T-cell (primary cell): ENCODE data around the gene EPHB4. TPM values are rescaled to one million over a fixed set of nuclear protein-coding genes. Genes with fewer than 3 reads are reported as not detected.

Experiments used
- ATAC-seq, 4 experiments: fragments of 200-7000 bp in 3 of 4; fragments of 150-1000 bp in 1 of 4; cut with Tn5 transposase; replicated peaks in 1 of 4; 1 replicate in 3 of 4; 2 replicates in 1 of 4; pipeline ENCODE4 v1.10.0; 2021; ENCODE audit warnings: moderate library complexity in 3 of 4, mild to moderate bottlenecking in 2 of 4, moderate number of reproducible peaks in 1 of 4
- CTCF ChIA-PET, 2 donors: fragments of 300-600 bp; sonication (Branson Sonifier 250); formaldehyde crosslinking; loops; one replicate each; lab custom pipeline; 2022; ENCODE audit warnings: antibody characterized with exemption in 2 of 2; lab: Charles Lee
- POLR2A ChIA-PET, 2 donors: fragments of 300-600 bp; sonication (Branson Sonifier 250); formaldehyde crosslinking; loops; one replicate each; lab custom pipeline; 2022; ENCODE audit warnings: antibody characterized with exemption in 2 of 2; lab: Charles Lee
- DNase-seq, 35 experiments: peaks; one replicate each; pipeline versions ENCODE4 v3.0.0 to v3.0.0-alpha.2; 2013 to 2023
- H3K27ac ChIP-seq: one replicate; pipeline ENCODE4 v1.5.1; 2013; ENCODE audit warnings: low read length
- H3K27me3 ChIP-seq, 2 experiments: replicated peaks in 1 of 2; 1 replicate in 1 of 2; 2 replicates in 1 of 2; pipeline versions ENCODE4 v1.6.1 to v1.7.0; 2013; ENCODE audit warnings: low read length in 1 of 2, mixed read lengths in 1 of 2; ENCODE audit not compliant: control insufficient read depth in 2 of 2, insufficient read depth in 2 of 2; ENCODE audit errors: extremely low read depth in 1 of 2
- H3K36me3 ChIP-seq, 2 donors: 1 replicate in 1 of 2; 2 replicates in 1 of 2; pipeline versions ENCODE4 v1.6.1 to v1.7.0; 2013; ENCODE audit warnings: low read length in 1 of 2; ENCODE audit not compliant: control insufficient read depth in 2 of 2, insufficient read depth in 1 of 2; ENCODE audit errors: extremely low read depth in 1 of 2
- H3K4me1 ChIP-seq, 2 experiments: 1 replicate in 1 of 2; 2 replicates in 1 of 2; pipeline versions ENCODE4 v1.6.1 to v1.7.0; 2013; ENCODE audit warnings: low read length in 2 of 2, mixed read lengths in 1 of 2; ENCODE audit not compliant: insufficient read depth in 2 of 2, control insufficient read depth in 1 of 2; ENCODE audit errors: extremely low read depth in 1 of 2
- H3K4me3 ChIP-seq, 2 donors: 1 replicate in 1 of 2; 2 replicates in 1 of 2; pipeline versions ENCODE4 v1.5.1 to v1.7.0; 2013; ENCODE audit warnings: mild to moderate bottlenecking in 2 of 2, low read length in 1 of 2, moderate library complexity in 1 of 2; ENCODE audit not compliant: control insufficient read depth in 1 of 2; ENCODE audit errors: extremely low read depth in 1 of 2
- H3K9me3 ChIP-seq: 2 replicates; pipeline ENCODE4 v1.7.0; 2013
- H3K27ac Mint-ChIP-seq, 2 donors: one replicate each; pipeline ENCODE4 v1.8.0; 2020 to 2021; ENCODE audit warnings: mild to moderate bottlenecking in 2 of 2, mixed read lengths in 2 of 2
- H3K27me3 Mint-ChIP-seq, 2 donors: one replicate each; pipeline ENCODE4 v1.8.0; 2021 to 2022; ENCODE audit warnings: mixed read lengths in 2 of 2
- H3K36me3 Mint-ChIP-seq: one replicate; pipeline ENCODE4 v1.8.0; 2021; ENCODE audit warnings: mixed read lengths
- H3K4me1 Mint-ChIP-seq, 3 donors: one replicate each; pipeline ENCODE4 v1.8.0; 2020 to 2022; ENCODE audit warnings: mixed read lengths in 3 of 3, mild to moderate bottlenecking in 1 of 3
- H3K4me3 Mint-ChIP-seq, 3 donors: one replicate each; pipeline ENCODE4 v1.8.0; 2020 to 2022; ENCODE audit warnings: mild to moderate bottlenecking in 3 of 3, mixed read lengths in 3 of 3, moderate library complexity in 3 of 3
- H3K9me3 Mint-ChIP-seq, 3 donors: one replicate each; pipeline ENCODE4 v1.8.0; 2020 to 2022; ENCODE audit warnings: mixed read lengths in 3 of 3
- WGBS: methylation state at CpG from one replicate; pipeline ENCODE4 v1.1.5; 2013; ENCODE audit warnings: missing lambda C conversion rate; ENCODE audit not compliant: insufficient coverage; 5-methylcytosine and 5-hydroxymethylcytosine counted together
- total RNA-seq, 35 experiments: library from RNA in 6 of 35; stranded (reverse) in 6 of 35; fragments of 120-200 nt in 1 of 35; gene quantifications; one replicate each; pipeline versions ENCODE4 v1.2.1 to v1.2.4 and lab custom pipeline; 2013 to 2026

Gene EPHB4
- total RNA-seq, 5 donors from 2014 or later (not counting 1 experiment from before 2014, with no cell fraction given) = 7.8 to 12.7 (median 9.5) TPM

DNA sequence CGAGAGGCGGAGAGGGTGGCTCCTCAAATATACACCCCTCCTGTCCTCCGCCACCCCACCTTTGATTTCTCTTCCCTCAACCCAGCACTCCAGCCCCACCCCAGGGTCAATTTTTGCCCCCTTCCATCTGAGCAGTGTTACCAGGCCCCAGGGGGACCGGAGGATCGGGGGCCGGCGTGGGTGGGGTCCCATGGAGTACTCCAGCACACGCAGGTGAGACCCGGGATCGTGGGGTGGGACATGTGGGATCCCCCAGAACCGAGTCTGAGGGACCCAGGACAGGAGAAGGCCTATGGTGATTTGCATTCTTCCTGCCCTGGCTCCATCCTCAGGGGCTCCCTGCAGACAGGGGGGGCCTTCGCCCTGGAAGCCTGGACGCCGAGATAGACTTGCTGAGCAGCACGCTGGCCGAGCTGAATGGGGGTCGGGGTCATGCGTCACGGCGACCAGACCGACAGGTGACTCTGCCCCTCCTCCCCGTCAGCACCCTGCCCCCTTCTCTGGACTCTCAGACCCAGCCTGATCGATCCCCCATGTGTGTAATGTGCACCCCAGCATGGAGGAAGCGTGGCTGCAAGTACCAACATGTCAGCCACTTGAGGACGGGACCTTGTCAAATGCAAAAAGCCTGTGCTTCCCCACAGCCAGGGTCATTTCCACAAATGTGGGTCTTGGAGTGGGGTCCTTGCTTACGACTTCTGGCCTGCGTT lies 40.6 kb upstream of the EPHB4 start:
- H3K9me3 ChIP-seq = no peaks in the 10 kb centered on the region
- Mint-ChIP-seq H3K36me3 (peaks cover 14% of the 10 kb centered on the region), H3K27me3 (no peaks in the 10 kb centered on the region), H3K9me3 (no peaks in the 10 kb centered on the region), H3K4me3 (peak overlapping the region; percentile 43 to 72 (median 55)), H3K4me1 (peaks cover 9 to 17% (median 16%) of the 10 kb centered on the region in 3 donors), H3K27ac (peak overlapping the region; percentile 71 to 75)
- H3K4me1 ChIP-seq = peaks cover 5 to 22% of the 10 kb centered on the region in 2 experiments
- POLR2A ChIA-PET = no interaction called here
- peak overlapping the region; percentile 65 for H3K27ac ChIP-seq
- CTCF ChIA-PET = no interaction called here
- no peak for DNase-seq
- 68% methylated on average over 20 of the region's 27 CpGs for WGBS
- ATAC-seq = no peak
- no peaks in the 10 kb centered on the region for H3K27me3 ChIP-seq
- H3K4me3 ChIP-seq = peak overlapping the region; percentile 49 to 74
- H3K36me3 ChIP-seq = peaks cover 8 to 20% of the 10 kb centered on the region in 2 donors

DNA sequence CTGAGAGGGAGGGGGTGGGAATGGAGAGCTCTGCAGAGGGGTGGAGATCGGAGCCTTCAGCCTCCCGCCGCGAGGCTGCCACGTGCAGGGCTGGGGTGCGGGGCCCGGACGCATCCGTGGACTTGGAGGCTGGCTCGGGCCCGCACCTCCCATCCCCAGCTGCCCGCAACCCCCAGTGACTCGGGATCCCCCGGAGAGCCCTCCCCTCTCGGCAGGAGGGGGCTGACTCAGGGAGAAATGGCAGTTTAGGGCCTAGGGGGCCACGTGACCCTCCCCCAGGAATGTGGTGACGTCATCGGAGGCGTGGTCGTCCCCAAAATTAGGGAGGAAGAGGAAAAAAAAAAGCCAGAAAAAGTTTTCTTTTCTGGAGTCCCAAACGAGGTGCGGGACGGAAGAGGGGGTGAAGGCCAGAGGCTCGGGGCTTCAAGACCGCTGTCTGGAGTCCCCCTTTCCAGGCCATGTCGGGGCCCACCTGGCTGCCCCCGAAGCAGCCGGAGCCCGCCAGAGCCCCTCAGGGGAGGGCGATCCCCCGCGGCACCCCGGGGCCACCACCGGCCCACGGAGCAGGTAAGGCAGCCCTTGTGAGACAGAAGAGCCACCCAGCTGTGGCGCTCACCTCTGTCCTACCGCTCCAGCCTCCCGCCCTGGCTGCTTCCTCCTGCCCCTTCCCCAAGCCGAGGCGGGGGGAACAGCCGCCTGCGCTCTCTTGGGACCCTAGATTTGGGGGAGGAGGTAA lies 39.9 kb upstream of the EPHB4 start, which contains the start of gene TRIP6:
TRIP6 (plus strand) TSS at position 348 of the 736 bp plus-strand sequence; CDS start at position 459, 111 bp downstream.
- peak within 1 kb of the TSS; percentile 65 for H3K27ac ChIP-seq
- H3K27me3 ChIP-seq = no peaks in the 10 kb centered on the region
- H3K36me3 ChIP-seq = peaks cover 8 to 25% of the 10 kb centered on the region in 2 donors
- H3K4me3 ChIP-seq = peak within 1 kb of the TSS; percentile 49 to 74
- ChIA-PET CTCF (no interaction called here), POLR2A (interaction anchor here in 1 of 2 donors (0.6 kb wide), 1 partner anchor 473 kb away, joined by 3 read pairs; no protein-coding TSS in a partner anchor)
- whole genome bisulfite sequencing = 5% methylated on average over 23 of the region's 42 CpGs
- no peaks in the 10 kb centered on the region for H3K9me3 ChIP-seq
- peaks cover 14 to 17% (median 16%) of the 10 kb centered on the region in 3 donors for H3K4me1 Mint-ChIP-seq
- H3K36me3 Mint-ChIP-seq = peaks cover 18% of the 10 kb centered on the region
- no peaks in the 10 kb centered on the region for H3K9me3 Mint-ChIP-seq
- H3K4me1 ChIP-seq = peaks cover 5 to 22% of the 10 kb centered on the region in 2 experiments
- peak within 1 kb of the TSS; percentile 72 to 81 (median 75) for H3K4me3 Mint-ChIP-seq
- ATAC-seq (peak; percentile 8 to 43 (median 42)), DNase-seq (peak in 7 of 35 experiments; percentile 9 to 46 (median 30))
- no peaks in the 10 kb centered on the region for H3K27me3 Mint-ChIP-seq
- H3K27ac Mint-ChIP-seq = peak within 1 kb of the TSS; percentile 86

DNA sequence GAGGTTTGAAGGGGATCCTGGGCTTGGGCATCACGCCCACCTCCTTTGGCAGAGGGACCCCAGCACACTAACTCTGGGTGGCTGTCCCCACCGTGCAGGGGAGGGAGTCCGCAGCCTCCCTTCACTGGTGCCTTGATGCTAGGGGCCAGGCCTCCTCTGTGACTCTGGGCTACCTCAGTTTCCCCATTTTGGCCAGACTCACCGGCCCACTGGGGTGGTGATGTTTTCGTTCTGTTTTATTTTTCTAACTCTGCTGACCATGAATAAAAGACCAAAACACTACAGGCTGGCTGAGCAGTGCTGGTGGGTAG lies 39.4 kb upstream of the EPHB4 start:
- Mint-ChIP-seq H3K36me3 (peaks cover 19% of the 10 kb centered on the region), H3K9me3 (no peaks in the 10 kb centered on the region), H3K4me1 (peaks cover 14 to 17% (median 16%) of the 10 kb centered on the region in 3 donors), H3K27ac (peak overlapping the region; percentile 86), H3K27me3 (no peaks in the 10 kb centered on the region), H3K4me3 (peak overlapping the region; percentile 72 to 81 (median 75))
- no peaks in the 10 kb centered on the region for H3K27me3 ChIP-seq
- H3K36me3 ChIP-seq = peaks cover 8 to 26% of the 10 kb centered on the region in 2 donors
- WGBS = 83% methylated on average over 1 of the region's 5 CpGs
- peak overlapping the region; percentile 49 to 74 for H3K4me3 ChIP-seq
- no peaks in the 10 kb centered on the region for H3K9me3 ChIP-seq
- H3K4me1 ChIP-seq = peaks cover 5 to 22% of the 10 kb centered on the region in 2 experiments
- POLR2A ChIA-PET = no interaction called here
- DNase-seq (no peak), ATAC-seq (no peak)
- peak overlapping the region; percentile 65 for H3K27ac ChIP-seq
- CTCF ChIA-PET = no interaction called here

DNA sequence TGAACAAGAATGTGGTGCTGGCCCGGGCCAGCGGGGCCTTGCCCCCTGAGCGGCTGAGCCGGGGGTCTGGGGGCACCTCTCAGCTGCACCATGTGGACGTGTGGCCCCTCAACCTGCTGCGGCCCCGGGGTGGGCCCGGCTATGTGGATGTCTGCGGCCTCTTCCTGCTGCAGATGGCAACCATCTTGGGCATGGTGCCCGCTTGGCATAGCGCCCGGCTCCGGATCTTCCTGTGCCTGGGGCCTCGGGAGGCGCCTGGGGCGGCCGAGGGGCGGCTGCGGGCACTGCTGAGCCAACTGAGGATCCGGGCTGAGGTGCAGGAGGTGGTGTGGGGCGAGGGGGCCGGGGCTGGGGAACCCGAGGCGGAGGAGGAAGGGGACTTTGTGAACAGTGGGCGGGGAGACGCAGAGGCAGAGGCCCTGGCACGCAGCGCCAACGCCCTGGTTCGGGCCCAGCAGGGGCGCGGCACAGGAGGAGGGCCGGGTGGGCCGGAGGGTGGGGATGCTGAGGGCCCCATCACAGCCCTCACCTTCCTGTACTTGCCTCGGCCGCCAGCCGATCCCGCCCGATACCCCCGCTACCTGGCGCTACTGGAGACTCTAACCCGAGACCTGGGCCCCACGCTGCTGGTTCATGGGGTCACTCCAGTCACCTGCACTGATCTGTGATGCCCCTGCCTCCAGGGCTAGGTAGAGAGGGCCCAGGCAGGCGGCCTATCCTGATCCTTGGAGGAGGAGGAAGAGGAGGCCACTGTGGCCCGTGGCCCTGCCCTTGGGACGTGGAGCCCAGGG lies 38.8 kb upstream of the EPHB4 start:
- Mint-ChIP-seq H3K4me3 (peak overlapping the region; percentile 72 to 81 (median 75)), H3K36me3 (peaks cover 19% of the 10 kb centered on the region), H3K4me1 (peaks cover 14 to 17% (median 16%) of the 10 kb centered on the region in 3 donors), H3K27ac (peak overlapping the region; percentile 44 to 70), H3K27me3 (no peaks in the 10 kb centered on the region), H3K9me3 (no peaks in the 10 kb centered on the region)
- ATAC-seq (peak; percentile 67 to 74 (median 69)), DNase-seq (peak in 16 of 35 experiments; percentile 19 to 51 (median 34))
- peaks cover 5 to 22% of the 10 kb centered on the region in 2 experiments for H3K4me1 ChIP-seq
- 61% methylated on average over 39 of the region's 46 CpGs for WGBS
- POLR2A ChIA-PET = no interaction called here
- H3K9me3 ChIP-seq = no peaks in the 10 kb centered on the region
- peak overlapping the region; percentile 15 to 49 for H3K4me3 ChIP-seq
- H3K27ac ChIP-seq = peak overlapping the region; percentile 65
- CTCF ChIA-PET = no interaction called here
- H3K27me3 ChIP-seq = no peaks in the 10 kb centered on the region
- peaks cover 11 to 31% of the 10 kb centered on the region in 2 donors for H3K36me3 ChIP-seq

DNA sequence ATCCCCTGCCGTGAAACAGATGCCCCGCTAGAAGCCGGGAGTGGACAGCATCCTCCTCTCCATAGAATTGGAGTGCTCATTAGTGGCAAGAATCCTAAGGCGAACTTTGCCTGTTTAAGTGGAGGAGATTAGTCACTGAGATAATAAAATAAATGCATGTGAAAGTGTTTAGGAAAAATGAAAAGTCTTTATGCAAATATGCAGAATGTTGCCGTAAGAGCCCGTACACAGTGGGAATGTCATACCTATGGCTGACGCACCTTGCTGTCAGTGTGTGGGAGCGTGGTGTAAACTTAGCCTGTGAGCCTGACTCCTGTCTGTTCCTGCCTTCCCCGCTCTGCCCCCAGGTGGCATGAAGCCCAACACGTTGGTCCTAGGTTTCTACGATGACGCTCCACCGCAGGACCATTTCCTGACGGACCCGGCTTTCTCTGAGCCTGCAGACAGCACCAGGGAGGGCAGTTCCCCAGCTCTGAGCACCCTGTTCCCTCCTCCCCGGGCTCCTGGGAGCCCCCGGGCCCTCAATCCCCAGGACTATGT lies 38.1 kb upstream of the EPHB4 start:
- H3K27me3 ChIP-seq = no peaks in the 10 kb centered on the region
- H3K4me3 Mint-ChIP-seq = peak overlapping the region in 2 of 3 donors; percentile 2 to 21
- H3K9me3 Mint-ChIP-seq = no peaks in the 10 kb centered on the region
- peaks cover 25% of the 10 kb centered on the region for H3K36me3 Mint-ChIP-seq
- peaks cover 14 to 17% (median 16%) of the 10 kb centered on the region in 3 donors for H3K4me1 Mint-ChIP-seq
- peaks cover 15 to 37% of the 10 kb centered on the region in 2 donors for H3K36me3 ChIP-seq
- ATAC-seq (no peak), DNase-seq (no peak)
- peak overlapping the region in 1 of 2 donors; percentile 44 for H3K27ac Mint-ChIP-seq
- H3K4me3 ChIP-seq = no peak overlapping the region
- no peaks in the 10 kb centered on the region for H3K27me3 Mint-ChIP-seq
- H3K9me3 ChIP-seq = no peaks in the 10 kb centered on the region
- H3K4me1 ChIP-seq = peaks cover 5 to 22% of the 10 kb centered on the region in 2 experiments
- peak overlapping the region; percentile 43 for H3K27ac ChIP-seq
- 82% methylated on average over 13 of the region's 17 CpGs for whole genome bisulfite sequencing
- ChIA-PET POLR2A (no interaction called here), CTCF (no interaction called here)
